ENCODE data around the gene TERB2. TPM values are rescaled to one million over a fixed set of nuclear protein-coding genes. Genes with fewer than 3 reads are reported as not detected.

Gene TERB2
- total RNA-seq, 1 donor from 2014 or later = not detected

GRCh38 chr15:45027220-45027619, 70.7 kb downstream of the TERB2 start:
- H3K9me3 ChIP-seq = no peaks in the 10 kb centered on the region
- intact Hi-C loops (cut with DNase I) = no loop called here
- peaks cover 5% of the 10 kb centered on the region for H3K4me1 ChIP-seq
- no peaks in the 10 kb centered on the region for H3K36me3 ChIP-seq
- no peaks in the 10 kb centered on the region for H3K27me3 ChIP-seq
- TF ChIP-seq CTCF (IDR thresholded peaks at IDR 0.05) = no peak
- ATAC-seq (no peak), DNase-seq (no peak)
- H3K27ac ChIP-seq = no peak overlapping the region
- no peak overlapping the region for H3K4me3 ChIP-seq

Other genes with a start within 250 kb of the TERB2 start
- gene PATL2, start 245.4 kb upstream of the TERB2 start, total RNA-seq = 3.7 TPM
- gene B2M, start 245.2 kb upstream of the TERB2 start, total RNA-seq = 4,033 TPM
- 25.4 TPM for gene TRIM69, start 220.2 kb upstream of the TERB2 start, total RNA-seq
- gene SORD, start 66.5 kb downstream of the TERB2 start, total RNA-seq = 7.3 TPM
- gene DUOX2, start 157.5 kb downstream of the TERB2 start, total RNA-seq = 3.8 TPM
- gene DUOXA2, start 157.6 kb downstream of the TERB2 start, total RNA-seq = not detected
- 138 TPM for gene DUOXA1, start 173.2 kb downstream of the TERB2 start, total RNA-seq
- gene DUOX1, start 173.3 kb downstream of the TERB2 start, total RNA-seq = 327 TPM
- 7.1 TPM for gene SHF, start 231.3 kb downstream of the TERB2 start, total RNA-seq